Measurements from ENCODE around the gene TMTC2.

The TMTC2 gene

DNA sequence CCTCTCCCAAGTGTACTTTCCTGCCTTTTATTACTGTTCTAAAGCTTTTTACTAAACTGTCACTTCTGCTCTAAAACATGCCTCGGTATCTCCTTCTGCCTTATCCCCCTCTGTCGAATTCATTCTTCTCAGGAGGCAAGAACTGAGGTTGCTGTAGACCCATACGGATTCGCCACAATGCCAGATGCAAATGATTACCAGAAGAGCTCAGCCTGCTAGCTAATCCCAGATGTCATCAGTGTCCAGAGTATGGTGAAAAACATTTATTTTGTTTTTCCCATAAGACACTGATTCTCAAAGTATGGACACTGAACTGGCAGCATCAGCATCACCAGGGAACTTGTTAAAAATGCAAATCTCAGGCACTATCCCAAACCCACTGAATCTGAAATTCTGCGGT is 359.3 kb downstream of the TMTC2 start:
- no peak for DNase-seq (ENCODE audit: low spot score)
- TF ChIP-seq, protein P1, sequence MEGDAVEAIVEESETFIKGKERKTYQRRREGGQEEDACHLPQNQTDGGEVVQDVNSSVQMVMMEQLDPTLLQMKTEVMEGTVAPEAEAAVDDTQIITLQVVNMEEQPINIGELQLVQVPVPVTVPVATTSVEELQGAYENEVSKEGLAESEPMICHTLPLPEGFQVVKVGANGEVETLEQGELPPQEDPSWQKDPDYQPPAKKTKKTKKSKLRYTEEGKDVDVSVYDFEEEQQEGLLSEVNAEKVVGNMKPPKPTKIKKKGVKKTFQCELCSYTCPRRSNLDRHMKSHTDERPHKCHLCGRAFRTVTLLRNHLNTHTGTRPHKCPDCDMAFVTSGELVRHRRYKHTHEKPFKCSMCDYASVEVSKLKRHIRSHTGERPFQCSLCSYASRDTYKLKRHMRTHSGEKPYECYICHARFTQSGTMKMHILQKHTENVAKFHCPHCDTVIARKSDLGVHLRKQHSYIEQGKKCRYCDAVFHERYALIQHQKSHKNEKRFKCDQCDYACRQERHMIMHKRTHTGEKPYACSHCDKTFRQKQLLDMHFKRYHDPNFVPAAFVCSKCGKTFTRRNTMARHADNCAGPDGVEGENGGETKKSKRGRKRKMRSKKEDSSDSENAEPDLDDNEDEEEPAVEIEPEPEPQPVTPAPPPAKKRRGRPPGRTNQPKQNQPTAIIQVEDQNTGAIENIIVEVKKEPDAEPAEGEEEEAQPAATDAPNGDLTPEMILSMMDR (IDR thresholded peaks at IDR 0.05; ENCODE audit: extremely low read depth, missing control alignments): no peak

DNA sequence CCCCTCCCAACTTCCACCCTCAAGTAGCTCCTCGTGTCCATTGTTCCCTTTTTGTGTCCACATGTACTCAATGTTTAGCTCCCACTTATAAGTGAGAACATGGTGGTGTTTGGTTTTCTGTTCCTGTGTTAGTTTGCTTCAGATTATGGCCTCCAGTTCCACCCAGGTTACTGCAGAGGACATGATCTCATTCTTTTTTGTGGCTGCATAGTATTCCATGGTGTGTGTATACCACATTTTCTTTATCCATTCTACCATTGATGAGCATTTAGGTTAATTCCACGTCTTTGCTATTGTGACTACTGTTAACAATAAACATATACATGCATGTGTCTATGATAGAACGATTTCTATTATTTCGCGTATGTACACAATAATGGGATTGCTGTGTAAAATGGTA is 362.6 kb downstream of the TMTC2 start:
- no peak for DNase-seq (ENCODE audit: low spot score)
- TF ChIP-seq, protein P1 (IDR thresholded peaks at IDR 0.05; ENCODE audit: extremely low read depth, missing control alignments): no peak

DNA sequence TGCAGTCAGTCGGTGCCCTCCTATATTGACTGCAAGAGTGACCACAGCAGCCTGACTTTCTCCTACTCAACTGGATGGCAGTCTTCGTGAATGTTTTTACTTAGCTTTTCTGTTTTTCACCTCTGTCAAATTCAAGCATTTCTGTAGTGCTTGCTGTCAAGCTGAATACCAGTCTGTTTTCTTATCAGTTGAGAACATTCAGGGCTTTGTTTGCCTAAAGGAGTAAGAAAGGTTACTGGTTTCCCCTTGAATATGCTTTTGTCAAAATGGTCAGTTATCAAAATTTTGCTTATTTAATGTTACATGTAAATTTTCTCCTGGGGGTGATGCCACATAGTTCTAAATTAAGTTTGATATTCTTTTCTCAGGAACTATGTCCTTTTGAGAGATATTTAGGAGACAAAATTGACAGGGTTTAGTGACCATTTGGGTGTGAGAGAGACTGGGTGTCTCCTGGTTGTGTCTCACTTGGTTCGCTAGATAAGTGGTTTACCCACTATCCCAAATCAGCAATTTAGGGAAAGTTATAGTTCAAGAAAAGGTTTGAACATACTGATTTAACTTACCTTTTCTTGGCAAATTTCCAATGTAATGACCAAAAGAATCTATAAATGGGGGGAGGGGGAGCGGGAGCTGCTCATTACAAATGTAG is 366.3 kb downstream of the TMTC2 start:
- TF ChIP-seq, protein P1 (IDR thresholded peaks at IDR 0.05; ENCODE audit: extremely low read depth, missing control alignments): no peak
- DNase-seq (ENCODE audit: low spot score): no peak

DNA sequence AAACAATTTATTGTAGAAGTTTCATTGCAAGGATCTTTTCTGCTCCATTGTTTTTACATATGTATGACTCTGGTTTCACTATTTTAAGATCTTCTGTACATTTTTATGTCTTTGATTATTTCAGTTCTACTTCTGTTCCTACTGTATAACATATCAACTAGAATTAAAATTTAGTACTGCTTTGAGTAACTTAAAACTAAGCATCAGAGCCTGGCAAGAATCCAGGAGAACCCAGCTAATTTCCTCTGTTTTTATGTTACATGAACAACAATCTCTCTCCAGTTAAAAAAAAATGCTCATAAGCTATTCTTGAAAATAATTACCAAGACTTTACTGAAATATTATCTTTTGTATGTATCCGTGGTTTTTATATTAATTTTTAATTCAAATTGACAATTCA is 370.7 kb downstream of the TMTC2 start:
- no peak for DNase-seq (ENCODE audit: low spot score)
- TF ChIP-seq, protein P1 (IDR thresholded peaks at IDR 0.05; ENCODE audit: extremely low read depth, missing control alignments): no peak

DNA sequence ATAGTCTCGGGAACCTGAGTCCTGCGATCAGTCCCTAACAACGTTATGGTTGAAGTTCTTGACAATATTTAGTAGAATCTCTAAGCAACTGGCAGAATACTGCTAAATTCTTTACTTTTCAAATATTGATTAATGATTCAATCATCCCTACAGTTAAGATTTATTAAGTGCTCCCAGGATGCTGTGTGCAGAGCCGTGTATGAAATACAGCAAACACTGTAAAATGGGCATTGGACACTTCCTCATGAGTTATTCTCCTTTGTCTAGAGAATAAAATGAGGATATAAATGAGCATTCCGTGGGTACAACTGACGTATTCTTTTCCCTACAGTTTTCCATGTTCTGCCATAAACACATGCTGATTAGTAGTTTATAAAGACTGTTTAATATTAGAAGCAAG is 372.4 kb downstream of the TMTC2 start:
- TF ChIP-seq, protein P1 (IDR thresholded peaks at IDR 0.05; ENCODE audit: extremely low read depth, missing control alignments): no peak
- DNase-seq (ENCODE audit: low spot score): no peak

DNA sequence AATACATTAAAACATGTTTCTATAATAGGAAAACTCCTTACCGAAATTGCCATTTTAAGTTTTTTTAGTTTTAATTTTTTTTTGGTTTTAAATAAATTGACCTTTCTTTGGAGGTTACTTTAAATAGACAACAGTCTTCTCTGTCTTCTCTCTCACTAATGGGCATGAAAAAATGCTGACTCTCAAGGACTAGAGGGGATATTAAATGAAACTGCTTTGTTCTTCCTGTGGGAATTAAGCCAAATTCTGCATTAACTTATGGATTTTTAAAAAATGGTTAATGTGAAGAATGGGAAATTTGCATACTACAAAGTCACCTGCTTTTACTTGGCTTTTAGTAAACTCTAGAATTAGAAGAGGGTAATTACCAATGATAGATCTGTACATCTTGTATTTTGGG is 378.9 kb downstream of the TMTC2 start:
- DNase-seq (ENCODE audit: low spot score): no peak
- TF ChIP-seq, protein P1 (IDR thresholded peaks at IDR 0.05; ENCODE audit: extremely low read depth, missing control alignments): no peak

DNA sequence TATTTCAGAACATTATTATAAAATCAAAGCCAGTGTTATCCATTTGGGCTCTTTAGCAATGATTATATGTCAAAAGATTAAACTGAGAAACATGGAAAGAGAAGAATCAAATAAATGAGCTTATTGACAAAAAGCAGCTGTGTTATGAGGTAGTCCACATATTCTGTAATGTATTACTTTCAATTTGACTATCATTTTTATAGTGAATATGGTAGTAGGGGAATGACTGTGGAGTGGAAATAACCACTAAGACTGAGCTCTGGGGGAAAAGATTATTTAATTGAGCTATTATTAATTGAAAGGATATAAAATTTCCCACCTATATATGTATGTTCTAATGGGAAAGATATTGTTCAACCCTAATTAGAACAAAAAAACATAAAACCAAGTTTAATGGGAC is 381.3 kb downstream of the TMTC2 start:
- TF ChIP-seq, protein P1 (IDR thresholded peaks at IDR 0.05; ENCODE audit: extremely low read depth, missing control alignments): no peak
- no peak for DNase-seq (ENCODE audit: low spot score)
